ENCODE measurements around the gene MIS12.

The MIS12 gene

GRCh38 chr17:5486206-5487124, at the start of gene MIS12:
MIS12 (plus strand) TSS chr17:5486566; CDS start chr17:5488863, 2,297 bp downstream.
- peak; percentile 91 for FAIRE-seq

GRCh38 chr17:5437721-5438317, 48.5 kb upstream of the MIS12 start:
- no peak for FAIRE-seq

GRCh38 chr17:5438716-5439445, 47.5 kb upstream of the MIS12 start, which contains the start of gene C1QBP:
C1QBP (minus strand) TSS chr17:5439155; CDS start chr17:5439073, 82 bp downstream.
- FAIRE-seq, result peak; percentile 14

- no peak for FAIRE-seq
These were observed 47.0 kb upstream of the MIS12 start for GRCh38 chr17:5439446-5439764.

GRCh38 chr17:5443728-5444127, 42.6 kb upstream of the MIS12 start:
- FAIRE-seq, result no peak

GRCh38 chr17:5444209-5444608, 42.2 kb upstream of the MIS12 start:
- FAIRE-seq, result no peak

GRCh38 chr17:5446786-5447185, 39.6 kb upstream of the MIS12 start:
- FAIRE-seq, result no peak

- FAIRE-seq, result no peak
These were observed 21.5 kb upstream of the MIS12 start for GRCh38 chr17:5464717-5465507.

- no peak for FAIRE-seq
These were observed 20.1 kb upstream of the MIS12 start for GRCh38 chr17:5466295-5466694.

- FAIRE-seq, result no peak
These were observed 18.9 kb upstream of the MIS12 start for GRCh38 chr17:5467416-5467815.

- FAIRE-seq, result no peak
These were observed 18.3 kb upstream of the MIS12 start for GRCh38 chr17:5468075-5468473.

- no peak for FAIRE-seq
These were observed 13.9 kb upstream of the MIS12 start for GRCh38 chr17:5472511-5472910.

- no peak for FAIRE-seq
These were observed 12.5 kb upstream of the MIS12 start for GRCh38 chr17:5473906-5474305.

- FAIRE-seq, result no peak
These were observed 7.4 kb upstream of the MIS12 start for GRCh38 chr17:5478992-5479391.

- no peak for FAIRE-seq
These were observed 5.4 kb upstream of the MIS12 start for GRCh38 chr17:5480962-5481361.

- FAIRE-seq, result no peak
These were observed 4.9 kb upstream of the MIS12 start for GRCh38 chr17:5481451-5481850.

- no peak for FAIRE-seq
These were observed 828 bp upstream of the MIS12 start, which contains the start of gene DERL2 for GRCh38 chr17:5485270-5486205. DERL2 (minus strand) TSS chr17:5486178; CDS start chr17:5486161, 17 bp downstream.

GRCh38 chr17:5488752-5489151, 2.4 kb downstream of the MIS12 start:
- no peak for FAIRE-seq

GRCh38 chr17:5492970-5493369, 6.6 kb downstream of the MIS12 start:
- no peak for FAIRE-seq

GRCh38 chr17:5499476-5500231, 13.3 kb downstream of the MIS12 start:
- FAIRE-seq, result no peak

- FAIRE-seq, result no peak
These were observed 13.9 kb downstream of the MIS12 start for GRCh38 chr17:5500247-5500588.
